Measurements from ENCODE around the gene ACAP1. TPM values are rescaled to one million over a fixed set of nuclear protein-coding genes. Genes with fewer than 3 reads are reported as not detected.

Gene ACAP1
- total RNA-seq, 1 donor from 2014 or later, result 328 TPM

DNA sequence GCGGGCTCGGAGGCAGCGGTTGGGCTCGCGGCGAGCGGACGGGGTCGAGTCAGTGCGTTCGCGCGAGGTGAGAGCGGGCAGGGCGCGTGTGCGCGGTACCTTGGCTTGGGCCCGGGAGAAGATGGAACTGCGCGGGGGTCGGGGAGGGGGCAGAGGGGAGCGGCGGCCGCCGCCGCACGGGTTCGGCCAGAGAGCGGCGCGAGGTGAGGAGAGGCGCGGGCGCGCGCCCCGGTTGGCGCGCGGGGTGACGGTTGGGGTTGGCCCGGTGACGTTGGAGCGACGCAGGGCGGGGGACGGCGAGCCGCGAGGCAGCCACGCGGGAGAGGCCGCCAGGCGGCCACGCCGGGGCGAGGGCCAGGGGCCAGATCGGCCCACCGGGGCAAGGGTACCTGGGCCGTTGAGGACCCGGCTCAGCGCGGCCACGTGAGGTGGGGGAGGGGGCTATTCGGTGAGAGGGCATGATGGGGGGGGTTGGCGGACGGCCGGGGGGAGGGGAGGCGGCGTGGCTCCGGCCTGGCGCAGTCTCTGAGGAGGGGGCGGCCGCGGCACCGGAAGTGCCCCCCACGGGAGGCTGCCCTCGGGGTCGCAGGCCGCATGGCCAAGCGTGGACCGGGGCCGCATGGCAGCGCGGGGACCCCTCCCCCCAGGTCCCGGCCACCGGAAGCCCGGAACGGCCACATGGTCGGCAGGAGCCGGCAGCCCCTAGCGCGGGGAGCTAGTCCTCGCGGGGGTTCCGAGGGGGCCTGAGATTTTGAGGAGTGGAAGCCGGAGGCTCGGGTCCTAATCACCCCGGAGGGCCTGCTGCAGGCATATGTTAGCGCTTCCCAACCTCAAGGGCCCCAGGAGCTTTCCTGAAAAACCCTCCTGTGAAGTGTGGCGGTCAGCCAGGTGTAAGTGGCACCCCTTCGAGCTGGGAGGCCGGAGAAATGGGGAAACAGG is 28.4 kb upstream of the ACAP1 start:
- intact Hi-C loops (cut with micrococcal nuclease), result loop anchor here (1.0 to 2.0 kb wide), 13 partner anchors 7 to 379 kb away; partner anchors contain the start of genes ELP5, GABARAP, GPS2 and NEURL4
- ATAC-seq (ENCODE audit: low read depth), result no peak
- peaks cover 56% of the 10 kb centered on the region for H3K36me3 Mint-ChIP-seq (ENCODE audit: low read depth)
- ChIA-PET CTCF (interaction anchor here (1.1 to 1.8 kb wide), 2 partner anchors 29 to 262 kb away, joined by 4 read pairs; partner anchors contain the start of gene ACAP1), POLR2A (interaction anchor here (0.6 to 3.8 kb wide), 11 partner anchors 22 to 537 kb away, joined by 3 to 62 read pairs (median 7); partner anchors contain the start of genes ACAP1, CD68, NEURL4 and PHF23)
- peaks cover 46% of the 10 kb centered on the region for H3K4me1 Mint-ChIP-seq
- H3K27ac Mint-ChIP-seq, result peak overlapping the region; percentile 99
- peak overlapping the region; percentile 96 for H3K4me3 Mint-ChIP-seq
- H3K9me3 Mint-ChIP-seq, result no peaks in the 10 kb centered on the region
- peak; percentile 55 for DNase-seq
- H3K27me3 Mint-ChIP-seq, result no peaks in the 10 kb centered on the region
- TF ChIP-seq, protein P1, sequence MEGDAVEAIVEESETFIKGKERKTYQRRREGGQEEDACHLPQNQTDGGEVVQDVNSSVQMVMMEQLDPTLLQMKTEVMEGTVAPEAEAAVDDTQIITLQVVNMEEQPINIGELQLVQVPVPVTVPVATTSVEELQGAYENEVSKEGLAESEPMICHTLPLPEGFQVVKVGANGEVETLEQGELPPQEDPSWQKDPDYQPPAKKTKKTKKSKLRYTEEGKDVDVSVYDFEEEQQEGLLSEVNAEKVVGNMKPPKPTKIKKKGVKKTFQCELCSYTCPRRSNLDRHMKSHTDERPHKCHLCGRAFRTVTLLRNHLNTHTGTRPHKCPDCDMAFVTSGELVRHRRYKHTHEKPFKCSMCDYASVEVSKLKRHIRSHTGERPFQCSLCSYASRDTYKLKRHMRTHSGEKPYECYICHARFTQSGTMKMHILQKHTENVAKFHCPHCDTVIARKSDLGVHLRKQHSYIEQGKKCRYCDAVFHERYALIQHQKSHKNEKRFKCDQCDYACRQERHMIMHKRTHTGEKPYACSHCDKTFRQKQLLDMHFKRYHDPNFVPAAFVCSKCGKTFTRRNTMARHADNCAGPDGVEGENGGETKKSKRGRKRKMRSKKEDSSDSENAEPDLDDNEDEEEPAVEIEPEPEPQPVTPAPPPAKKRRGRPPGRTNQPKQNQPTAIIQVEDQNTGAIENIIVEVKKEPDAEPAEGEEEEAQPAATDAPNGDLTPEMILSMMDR (IDR thresholded peaks at IDR 0.05), result no peak

DNA sequence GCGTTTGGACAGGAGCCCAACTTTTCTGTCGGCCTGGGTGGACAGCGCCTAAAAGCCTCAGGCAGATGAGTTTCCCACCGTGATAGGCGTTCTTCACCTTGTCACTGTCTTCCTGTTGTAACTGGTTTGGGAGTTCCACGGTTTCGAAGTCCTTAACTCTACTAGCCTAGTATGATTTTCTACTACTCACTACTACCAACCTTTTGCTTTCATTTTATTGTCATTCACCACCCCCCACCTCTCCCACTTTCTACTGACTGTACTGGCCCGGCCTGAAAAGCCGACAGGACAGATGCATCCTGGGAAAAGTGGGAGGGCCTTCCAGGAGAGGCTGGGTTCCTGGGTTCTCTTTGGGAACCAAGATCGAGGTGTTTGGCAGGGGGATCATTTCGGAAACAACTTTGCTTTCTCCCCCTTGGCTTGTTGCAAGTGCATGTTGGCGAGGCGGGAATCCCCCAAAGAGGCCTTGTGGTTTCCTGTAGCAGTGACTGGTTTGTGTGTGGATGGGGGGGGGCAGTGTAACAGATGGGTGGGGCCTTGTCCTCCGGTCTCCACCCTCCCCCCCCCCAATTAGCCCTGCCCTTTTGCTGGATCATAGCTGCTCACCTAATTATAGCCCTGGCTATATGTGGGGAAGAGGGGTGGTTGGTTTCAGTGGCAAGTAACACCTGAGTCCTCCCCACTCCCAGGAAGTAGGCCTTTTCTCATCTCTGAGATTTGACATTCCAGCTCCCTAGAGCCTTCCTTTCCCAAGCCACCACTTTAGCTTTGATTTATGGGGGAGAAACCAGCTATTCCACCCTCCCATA is 27.5 kb upstream of the ACAP1 start:
- POLR2A ChIA-PET, result interaction anchor here (0.5 to 3.8 kb wide), 32 partner anchors 9 to 879 kb away, joined by 3 to 62 read pairs (median 4); partner anchors contain the start of genes ACADVL, ACAP1, CD68 and DLG4
- Mint-ChIP-seq H3K9me3 (no peaks in the 10 kb centered on the region), H3K36me3 (ENCODE audit: low read depth) (peaks cover 65% of the 10 kb centered on the region), H3K27ac (peak overlapping the region; percentile 96), H3K27me3 (no peaks in the 10 kb centered on the region), H3K4me1 (peaks cover 55% of the 10 kb centered on the region), H3K4me3 (peak overlapping the region; percentile 96)
- TF ChIP-seq, protein P1 (IDR thresholded peaks at IDR 0.05), result no peak
- intact Hi-C loops (cut with micrococcal nuclease), result no loop called here
- peak; percentile 22 for ATAC-seq (ENCODE audit: low read depth)
- CTCF ChIA-PET, result interaction anchor here (1.1 to 3.2 kb wide), 3 partner anchors 12 to 263 kb away, joined by 4 to 12 read pairs (median 4); partner anchors contain the start of gene ACAP1
- DNase-seq, result peak; percentile 71

DNA sequence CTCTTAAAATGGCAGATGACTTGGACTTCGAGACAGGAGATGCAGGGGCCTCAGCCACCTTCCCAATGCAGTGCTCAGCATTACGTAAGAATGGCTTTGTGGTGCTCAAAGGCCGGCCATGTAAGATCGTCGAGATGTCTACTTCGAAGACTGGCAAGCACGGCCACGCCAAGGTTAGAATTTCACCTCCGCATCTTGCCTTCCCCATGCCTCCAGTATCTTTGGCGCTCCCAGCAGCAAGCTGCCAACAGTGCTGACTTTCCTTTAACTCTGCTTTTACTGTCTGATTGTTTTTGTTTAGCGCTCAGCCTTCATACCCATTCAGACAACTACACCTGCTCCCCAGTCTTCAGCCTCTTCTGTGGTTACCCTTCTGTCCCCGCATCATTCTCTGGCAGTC is 26.7 kb upstream of the ACAP1 start:
- Mint-ChIP-seq H3K27me3 (no peaks in the 10 kb centered on the region), H3K4me3 (peak overlapping the region; percentile 96), H3K27ac (peak overlapping the region; percentile 96), H3K9me3 (no peaks in the 10 kb centered on the region), H3K36me3 (ENCODE audit: low read depth) (peaks cover 72% of the 10 kb centered on the region), H3K4me1 (peaks cover 63% of the 10 kb centered on the region)
- no peak for DNase-seq
- ATAC-seq (ENCODE audit: low read depth), result no peak
- intact Hi-C loops (cut with micrococcal nuclease), result no loop called here
- TF ChIP-seq, protein P1 (IDR thresholded peaks at IDR 0.05), result no peak
- CTCF ChIA-PET, result interaction anchor here (1.2 to 3.2 kb wide), 3 partner anchors 13 to 264 kb away, joined by 4 to 12 read pairs (median 4); no protein-coding TSS in a partner anchor
- POLR2A ChIA-PET, result interaction anchor here (0.5 to 3.8 kb wide), 27 partner anchors 8 to 878 kb away, joined by 3 to 62 read pairs (median 5); partner anchors contain the start of genes ACADVL, ACAP1, CD68 and DLG4

DNA sequence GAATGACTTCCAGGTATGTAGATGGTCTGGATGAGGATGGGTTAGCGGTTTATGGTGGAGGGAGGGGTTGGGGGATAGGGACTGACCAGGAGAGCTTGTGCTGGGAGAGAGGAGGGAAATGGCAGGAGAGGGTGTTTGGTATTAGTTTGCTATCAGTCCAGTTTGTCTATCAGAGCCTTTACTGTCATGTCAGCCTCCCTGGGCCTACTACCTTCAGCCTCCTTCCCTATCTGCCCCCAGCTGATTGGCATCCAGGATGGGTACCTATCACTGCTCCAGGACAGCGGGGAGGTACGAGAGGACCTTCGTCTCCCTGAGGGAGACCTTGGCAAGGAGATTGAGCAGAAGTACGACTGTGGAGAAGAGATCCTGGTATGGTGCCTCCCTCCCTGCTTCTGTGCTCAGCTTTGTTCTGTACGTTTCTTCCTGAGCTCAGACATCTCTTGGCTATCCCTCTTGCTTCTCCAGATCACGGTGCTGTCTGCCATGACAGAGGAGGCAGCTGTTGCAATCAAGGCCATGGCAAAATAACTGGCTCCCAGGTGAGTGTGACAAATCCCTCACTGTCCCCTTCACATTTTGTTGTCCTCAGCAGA is 25.1 kb upstream of the ACAP1 start:
- Mint-ChIP-seq H3K4me1 (peaks cover 68% of the 10 kb centered on the region), H3K27me3 (no peaks in the 10 kb centered on the region), H3K9me3 (no peaks in the 10 kb centered on the region), H3K4me3 (no peak overlapping the region), H3K27ac (peak overlapping the region; percentile 96), H3K36me3 (ENCODE audit: low read depth) (peaks cover 72% of the 10 kb centered on the region)
- DNase-seq (no peak), ATAC-seq (ENCODE audit: low read depth) (no peak)
- POLR2A ChIA-PET, result interaction anchor here (0.8 to 3.8 kb wide), 5 partner anchors 16 to 93 kb away, joined by 3 to 62 read pairs (median 3); partner anchors contain the start of genes ACAP1, NEURL4, PHF23 and TMEM256
- intact Hi-C loops (cut with micrococcal nuclease), result no loop called here
- CTCF ChIA-PET, result interaction anchor here (1.2 to 3.2 kb wide), 2 partner anchors 15 to 45 kb away, joined by 4 to 12 read pairs; no protein-coding TSS in a partner anchor
- TF ChIP-seq, protein P1 (IDR thresholded peaks at IDR 0.05), result no peak
